HEK293T (cell line): ENCODE data around the gene DHRS3.

Experiments
- CTCF ChIA-PET: fragments of 350-600 bp; formaldehyde crosslinking; extraction: SDS; loops from one replicate; lab custom pipeline; 2021; ENCODE audit warnings: antibody characterized with exemption, inconsistent platforms; lab: Yijun Ruan, JAX
- POLR2A ChIA-PET: fragments of 350-600 bp; formaldehyde crosslinking; extraction: SDS; loops from one replicate; lab custom pipeline; 2020; ENCODE audit warnings: antibody characterized with exemption, inconsistent platforms; lab: Yijun Ruan, JAX
- DNase-seq: peaks from one replicate; pipeline ENCODE4 v3.0.0; 2012; ENCODE audit warnings: mixed read lengths; ENCODE audit errors: extremely low spot score
- ARNT ChIP-seq: fragments of 450-650 bp; IDR thresholded peaks from 2 replicates; pipeline ENCODE4 v1.6.1; 2017; ENCODE audit warnings: mild to moderate bottlenecking
- BHLHE40 ChIP-seq: fragments of 450-650 bp; IDR thresholded peaks from 2 replicates; pipeline ENCODE4 v1.6.1; 2016; ENCODE audit warnings: mild to moderate bottlenecking, moderate library complexity, borderline replicate concordance
- CTBP1 ChIP-seq: fragments of 450-650 bp; IDR thresholded peaks from 2 replicates; pipeline ENCODE4 v1.6.1; 2016; ENCODE audit warnings: borderline replicate concordance
- ELF4 ChIP-seq: fragments of 450-650 bp; IDR thresholded peaks from 2 replicates; pipeline ENCODE4 v1.6.1; 2017; ENCODE audit warnings: antibody characterized with exemption
- FOXA1 ChIP-seq: fragments of 450-650 bp; IDR thresholded peaks from 2 replicates; pipeline ENCODE4 v1.6.1; 2016; ENCODE audit warnings: mild to moderate bottlenecking
- FOXK2 ChIP-seq: fragments of 450-650 bp; IDR thresholded peaks from 2 replicates; pipeline ENCODE4 v1.6.1; 2016; ENCODE audit warnings: mild to moderate bottlenecking
- FOXM1 ChIP-seq: fragments of 450-650 bp; IDR thresholded peaks from 2 replicates; pipeline ENCODE4 v1.6.1; 2017; ENCODE audit warnings: mild to moderate bottlenecking, borderline replicate concordance
- HDGF ChIP-seq: fragments of 450-650 bp; IDR thresholded peaks from 2 replicates; pipeline ENCODE4 v1.6.1; 2017; ENCODE audit warnings: antibody characterized with exemption, borderline replicate concordance
- L3MBTL2 ChIP-seq: fragments of 450-650 bp; conservative IDR thresholded peaks from 2 replicates; pipeline ENCODE4 v1.6.1; 2016; ENCODE audit warnings: mild to moderate bottlenecking
- LEF1 ChIP-seq: fragments of 450-650 bp; IDR thresholded peaks from 2 replicates; pipeline ENCODE4 v1.6.1; 2017; ENCODE audit warnings: mild to moderate bottlenecking, borderline replicate concordance
- NFRKB ChIP-seq: fragments of 450-650 bp; IDR thresholded peaks from 2 replicates; pipeline ENCODE4 v1.6.1; 2016; ENCODE audit warnings: mild to moderate bottlenecking, moderate library complexity
- PKNOX1 ChIP-seq: fragments of 450-650 bp; IDR thresholded peaks from 2 replicates; pipeline ENCODE4 v1.6.1; 2016
- SP1 ChIP-seq: fragments of 450-650 bp; IDR thresholded peaks from 2 replicates; pipeline ENCODE4 v1.6.1; 2017
- SUZ12 ChIP-seq: fragments of 450-650 bp; IDR thresholded peaks from 2 replicates; pipeline ENCODE4 v1.6.1; 2016; ENCODE audit warnings: mild to moderate bottlenecking
- TARDBP ChIP-seq: fragments of 450-650 bp; IDR thresholded peaks from 2 replicates; pipeline ENCODE4 v1.6.1; 2016
- ZNF384 ChIP-seq: fragments of 450-650 bp; IDR thresholded peaks from 2 replicates; pipeline ENCODE4 v1.6.1; 2016

Gene DHRS3

DNA sequence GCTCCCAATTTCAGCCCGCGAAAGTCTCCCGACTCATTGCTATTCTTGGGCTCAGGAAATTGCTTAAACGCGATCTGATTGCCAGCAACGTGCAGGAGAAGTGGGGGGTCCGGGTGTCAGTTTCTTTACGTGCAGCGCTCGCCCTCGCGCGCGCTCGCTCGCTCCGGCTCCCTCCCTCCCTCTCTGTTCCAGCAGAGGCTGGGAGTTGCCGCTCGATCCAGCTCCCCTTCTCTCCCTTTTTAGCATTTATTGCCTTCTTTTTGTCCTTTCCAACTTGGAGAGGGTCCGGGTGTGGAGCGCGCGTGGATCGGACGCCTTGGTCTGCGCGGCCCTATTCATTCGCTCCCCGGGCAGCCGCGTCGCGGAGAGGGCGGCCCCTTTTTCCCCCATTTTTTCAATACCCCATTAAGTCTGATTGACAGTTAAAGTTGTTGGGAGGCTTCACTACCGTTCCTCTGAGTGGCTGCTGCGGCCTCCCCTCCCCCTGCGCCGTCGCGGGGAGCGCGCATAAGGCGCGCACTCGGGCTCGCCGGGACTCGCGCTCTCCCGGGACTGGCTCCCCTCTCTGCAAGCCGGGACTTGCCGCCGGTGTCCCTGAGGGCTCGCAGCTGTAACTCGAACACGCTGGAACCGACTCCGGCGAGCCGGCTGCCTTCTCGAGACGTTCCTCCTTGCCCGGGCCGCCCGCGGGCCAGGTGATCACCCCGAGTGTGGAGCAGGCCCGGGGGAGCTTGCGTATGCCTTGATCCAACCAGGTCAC lies at the start of gene DHRS3:
Gene DHRS3, minus strand, starts transcription at position 310 of the 760 bp plus-strand sequence. CDS start 862 bp downstream, outside the sequence.
- CTCF ChIA-PET: interaction anchor here (0.6 to 1.4 kb wide), 7 partner anchors 14 to 454 kb away, joined by 3 to 5 read pairs (median 4); no protein-coding TSS in a partner anchor

DNA sequence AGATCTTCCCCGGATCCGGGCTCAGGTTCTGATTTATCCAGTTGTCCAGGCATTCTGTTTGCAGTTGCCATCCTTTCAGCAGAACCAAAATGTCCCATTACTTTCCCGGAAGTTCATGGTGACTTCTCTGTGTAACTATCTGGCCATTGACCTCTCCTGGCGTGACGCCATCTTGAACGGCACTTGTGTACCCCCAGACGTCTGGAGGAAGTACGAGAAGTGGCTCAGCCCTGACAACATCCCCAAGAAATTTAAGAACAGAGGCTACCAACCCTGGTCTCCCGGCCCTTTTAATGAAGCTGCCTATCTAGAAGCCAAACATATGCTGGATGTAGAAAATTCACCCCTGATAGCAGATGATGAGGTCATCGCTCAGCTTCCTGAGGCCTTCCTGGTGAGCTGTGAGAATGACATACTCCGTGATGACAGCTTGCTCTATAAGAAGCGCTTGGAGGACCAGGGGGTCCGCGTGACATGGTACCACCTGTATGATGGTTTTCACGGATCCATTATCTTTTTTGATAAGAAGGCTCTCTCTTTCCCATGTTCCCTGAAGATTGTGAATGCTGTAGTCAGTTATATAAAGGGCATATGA lies 48.2 kb upstream of the DHRS3 start:
- ChIA-PET CTCF (no interaction called here), POLR2A (no interaction called here)
- TF ChIP-seq SUZ12 (no peak), BHLHE40 (no peak), FOXK2 (no peak)
- no peak for DNase-seq

More for the DNA sequence above, at the start of gene DHRS3:
- TF ChIP-seq FOXM1 (no peak), CTBP1 (peak; percentile 1; the same call in 1 of the 2 replicates), PKNOX1 (peak; percentile 97), SP1 (no peak), ZNF384 (no peak; the same call in none of the 2 replicates), LEF1 (no peak), FOXK2 (no peak), L3MBTL2 (peak; percentile 38; the same call in 1 of the 2 replicates), BHLHE40 (no peak), HDGF (no peak)
- peak; percentile 81 for DNase-seq
- POLR2A ChIA-PET: interaction anchor here (0.9 to 5.1 kb wide), 17 partner anchors 11 to 1409 kb away, joined by 3 to 32 read pairs (median 4); no protein-coding TSS in a partner anchor

DNA sequence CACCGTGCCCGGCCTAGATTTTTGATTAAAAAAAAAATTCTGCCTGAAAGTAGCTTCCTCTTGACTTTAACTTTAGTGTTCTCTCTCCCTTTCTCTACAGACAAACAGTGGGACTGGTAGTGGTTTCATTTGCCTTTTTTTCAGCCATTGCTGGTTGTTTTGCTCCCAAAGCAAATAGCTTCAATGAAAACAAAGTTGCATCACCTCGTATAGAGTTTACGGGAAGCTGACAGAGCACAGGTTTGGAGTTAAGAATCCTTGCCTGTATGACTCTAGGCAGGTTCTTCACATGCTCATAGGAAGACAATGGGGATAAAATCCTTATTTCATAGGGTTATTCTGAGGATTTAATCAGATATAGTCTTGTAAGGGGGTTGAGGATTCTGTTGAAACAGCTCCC lies 47.5 kb upstream of the DHRS3 start:
- ChIA-PET CTCF (no interaction called here), POLR2A (no interaction called here)
- no peak for DNase-seq
- TF ChIP-seq ZNF384: no peak
- no peak for TF ChIP-seq LEF1
- TF ChIP-seq FOXM1: no peak
- no peak for TF ChIP-seq ARNT
- TF ChIP-seq CTBP1: no peak
- no peak for TF ChIP-seq FOXK2
- no peak for TF ChIP-seq SP1
- no peak for TF ChIP-seq HDGF
- TF ChIP-seq FOXA1: no peak
- no peak for TF ChIP-seq PKNOX1
- TF ChIP-seq SUZ12: no peak
- TF ChIP-seq TARDBP: no peak
- no peak for TF ChIP-seq L3MBTL2
- TF ChIP-seq BHLHE40: no peak
- no peak for TF ChIP-seq NFRKB
- no peak for TF ChIP-seq ELF4

DNA sequence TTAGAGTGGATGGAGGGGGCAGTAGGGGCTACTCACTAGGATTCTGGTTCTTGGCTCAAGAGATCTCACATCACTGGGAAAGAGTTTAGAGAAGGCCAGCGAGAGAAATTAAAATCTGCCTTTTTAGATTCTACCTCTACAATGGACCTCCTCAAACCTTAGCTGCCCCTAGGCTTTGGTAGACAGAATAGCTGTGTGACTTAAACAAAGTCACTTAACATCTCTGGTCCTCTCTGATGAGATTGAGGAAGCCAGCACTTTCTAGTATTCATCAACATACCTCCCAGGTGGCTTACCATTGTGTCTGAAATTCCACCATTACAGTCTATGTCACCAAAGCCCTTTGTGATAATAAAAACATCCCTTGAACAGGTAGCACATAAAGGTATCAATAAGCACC lies 44.5 kb upstream of the DHRS3 start:
- DNase-seq: no peak
- CTCF ChIA-PET: no interaction called here

DNA sequence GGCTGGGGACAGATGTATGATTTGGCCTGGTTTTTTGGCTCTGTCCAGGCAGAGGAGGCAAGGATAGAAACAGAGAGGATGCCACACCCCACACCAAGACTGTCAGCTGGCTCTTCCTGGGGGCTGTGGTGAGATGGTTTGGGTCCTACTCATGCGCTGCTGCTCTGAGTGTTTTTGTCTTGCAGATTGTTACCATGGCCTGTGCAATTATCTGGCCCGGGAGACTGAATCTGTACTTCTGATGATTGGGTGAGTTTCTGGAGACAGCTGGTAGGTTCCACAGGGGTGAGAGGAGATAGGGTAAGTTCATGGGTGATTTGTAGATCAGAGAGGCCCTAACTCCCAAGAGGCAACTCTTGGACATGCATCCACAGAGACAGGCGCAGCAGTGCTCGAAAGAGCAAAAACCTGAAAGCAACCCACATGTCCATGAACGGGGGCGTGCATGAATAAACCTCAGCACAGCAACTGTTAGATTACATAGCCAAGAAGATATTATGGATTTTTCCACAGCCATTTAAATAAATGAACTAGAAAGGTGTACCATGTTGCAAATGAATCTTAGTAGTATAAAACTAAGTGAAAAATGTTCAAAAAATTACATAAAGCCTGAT lies 43.7 kb upstream of the DHRS3 start:
- ChIA-PET CTCF (no interaction called here), POLR2A (no interaction called here)
- TF ChIP-seq NFRKB: no peak
- no peak for TF ChIP-seq BHLHE40
- TF ChIP-seq SP1: no peak
- no peak for TF ChIP-seq LEF1
- TF ChIP-seq FOXK2: no peak
- no peak for TF ChIP-seq L3MBTL2
- TF ChIP-seq FOXA1: no peak
- no peak for TF ChIP-seq FOXM1
- no peak for TF ChIP-seq HDGF
- no peak for DNase-seq

More for the DNA sequence above, 44.5 kb upstream of the DHRS3 start:
- TF ChIP-seq FOXA1: no peak
- no peak for TF ChIP-seq TARDBP
- no peak for TF ChIP-seq FOXK2
- no peak for TF ChIP-seq BHLHE40
- TF ChIP-seq ELF4: no peak
- TF ChIP-seq FOXM1: no peak
- no peak for TF ChIP-seq PKNOX1
- TF ChIP-seq SUZ12: no peak
- no peak for TF ChIP-seq ZNF384
- TF ChIP-seq L3MBTL2: no peak
- no peak for TF ChIP-seq NFRKB
- POLR2A ChIA-PET: no interaction called here
